ENCODE measurements around the gene FOXD1. TPM values are rescaled to one million over a fixed set of nuclear protein-coding genes. Genes with fewer than 3 reads are reported as not detected.

The FOXD1 gene
- total RNA-seq, 2 donors from 2014 or later: not detected

- Histone ChIP-seq H3K27me3 (peaks cover 9 to 67% of the 10 kb centered on the region in 2 donors), H3K9me3 (no peaks in the 10 kb centered on the region), H3K27ac (no peak overlapping the region), H3K4me3 (no peak overlapping the region), H3K36me3 (replicated peaks in 1 of 2; ENCODE audit: insufficient read depth in 1 of 2, low read depth in 2 of 2) (no peaks in the 10 kb centered on the region), H3K4me1 (peaks cover 12% of the 10 kb centered on the region)
- no peak for ATAC-seq
- no peak for TF ChIP-seq POLR2A (IDR thresholded peaks at IDR 0.05)
- TF ChIP-seq CTCF (IDR thresholded peaks at IDR 0.05): no peak
- intact Hi-C loops (cut with DNase I): loop anchor here (5.0 kb wide), 1 partner anchor 227 kb away; no protein-coding TSS in a partner anchor
- 17 to 24% methylated on average over 43 of the region's 43 CpGs for WGBS, 2 donors
- DNase-seq: no peak
Observed at GRCh38 chr5:73444499-73445438, 3.8 kb downstream of the FOXD1 start.

DNA sequence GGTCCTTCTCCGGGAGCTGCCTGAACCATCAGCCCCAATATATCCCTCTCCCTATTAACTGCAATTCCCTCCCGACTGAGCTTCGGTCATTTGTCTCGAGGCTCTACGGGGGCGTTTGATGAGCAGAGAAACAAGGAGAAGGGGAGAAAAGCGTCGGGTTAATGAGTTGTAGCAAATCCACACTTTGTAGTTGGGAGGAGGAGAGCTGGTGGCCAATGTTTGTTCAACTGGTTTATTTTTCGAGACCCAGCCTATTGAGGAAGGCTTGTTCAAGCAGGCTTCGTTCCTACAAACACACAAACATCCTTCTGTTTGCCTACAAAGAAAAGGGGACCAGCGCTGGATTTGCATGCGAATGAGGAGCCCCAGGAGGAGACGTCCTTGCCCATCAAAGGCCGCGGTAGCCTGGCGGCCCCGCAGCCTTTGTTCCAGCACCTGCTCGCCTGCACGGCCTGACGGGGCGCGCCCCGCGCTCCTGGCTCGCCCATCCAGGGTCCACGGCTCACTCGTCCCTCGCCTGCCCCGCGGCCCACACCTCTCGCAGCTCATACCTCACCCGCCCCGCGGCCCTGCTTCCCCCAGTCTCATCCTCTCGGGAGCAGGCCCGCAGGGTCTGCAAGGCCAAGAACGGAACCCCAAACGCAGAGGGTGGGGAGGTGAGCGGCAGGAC lies 4.6 kb downstream of the FOXD1 start:
- ATAC-seq (no peak), DNase-seq (no peak)
- intact Hi-C loops (cut with DNase I): no loop called here
- peaks cover 11% of the 10 kb centered on the region for H3K4me1 ChIP-seq
- no peak overlapping the region for H3K27ac ChIP-seq
- H3K4me3 ChIP-seq: no peak overlapping the region
- 10 to 13% methylated on average over 36 to 39 of the region's 39 CpGs for WGBS, 2 donors
- no peaks in the 10 kb centered on the region for H3K36me3 ChIP-seq (replicated peaks in 1 of 2; ENCODE audit: insufficient read depth in 1 of 2, low read depth in 2 of 2)
- TF ChIP-seq CTCF (IDR thresholded peaks at IDR 0.05) (no peak), POLR2A (IDR thresholded peaks at IDR 0.05) (no peak)
- H3K27me3 ChIP-seq: peaks cover 9 to 67% of the 10 kb centered on the region in 2 donors
- no peaks in the 10 kb centered on the region for H3K9me3 ChIP-seq

- DNase-seq (no peak), ATAC-seq (no peak)
- no peak overlapping the region for H3K27ac ChIP-seq
- H3K9me3 ChIP-seq: no peaks in the 10 kb centered on the region
- H3K4me1 ChIP-seq: peaks cover 5% of the 10 kb centered on the region
- intact Hi-C loops (cut with DNase I): no loop called here
- no peak overlapping the region for H3K4me3 ChIP-seq
- H3K36me3 ChIP-seq (replicated peaks in 1 of 2; ENCODE audit: insufficient read depth in 1 of 2, low read depth in 2 of 2): no peaks in the 10 kb centered on the region
- WGBS, 2 donors: 30 to 34% methylated on average over 4 of the region's 4 CpGs
- no peak for TF ChIP-seq POLR2A (IDR thresholded peaks at IDR 0.05)
- no peak for TF ChIP-seq CTCF (IDR thresholded peaks at IDR 0.05)
- H3K27me3 ChIP-seq: peaks cover 9 to 71% of the 10 kb centered on the region in 2 donors
Observed at GRCh38 chr5:73442996-73443627, 5.5 kb downstream of the FOXD1 start.

DNA sequence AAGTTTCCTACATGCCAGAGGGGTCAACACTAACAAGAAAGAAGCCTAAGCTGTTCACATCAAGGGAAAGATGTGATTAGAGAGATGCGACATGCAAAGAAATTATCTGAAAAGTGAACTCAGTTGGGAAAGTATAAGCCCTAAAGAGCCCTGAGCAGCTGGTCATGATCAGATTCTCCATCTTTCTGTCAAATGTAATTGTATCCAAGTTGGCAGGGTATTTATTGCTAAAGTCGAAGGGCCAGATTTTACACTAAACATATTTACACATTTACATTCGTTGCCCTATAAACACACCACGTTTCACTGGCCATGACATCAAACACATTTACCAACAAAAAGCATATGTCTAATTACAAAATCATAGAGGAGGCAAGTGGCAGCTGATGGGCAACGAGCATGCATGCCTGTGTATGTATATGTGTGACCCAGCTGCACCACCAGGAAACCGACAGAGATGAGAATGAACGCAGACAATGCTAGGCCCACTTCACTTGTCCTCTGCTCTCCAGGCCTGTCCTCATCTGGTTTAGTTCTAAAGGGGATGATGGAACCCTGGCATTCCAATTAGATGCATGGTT lies 6.3 kb downstream of the FOXD1 start:
- DNase-seq (no peak), ATAC-seq (no peak)
- intact Hi-C loops (cut with DNase I): no loop called here
- no peaks in the 10 kb centered on the region for H3K9me3 ChIP-seq
- H3K4me3 ChIP-seq: no peak overlapping the region
- TF ChIP-seq POLR2A (IDR thresholded peaks at IDR 0.05) (no peak), CTCF (IDR thresholded peaks at IDR 0.05) (no peak)
- peaks cover 9 to 79% of the 10 kb centered on the region in 2 donors for H3K27me3 ChIP-seq
- H3K4me1 ChIP-seq: peaks cover 12% of the 10 kb centered on the region
- 20 to 21% methylated on average over 7 of the region's 7 CpGs for WGBS, 2 donors
- H3K36me3 ChIP-seq (replicated peaks in 1 of 2; ENCODE audit: insufficient read depth in 1 of 2, low read depth in 2 of 2): no peaks in the 10 kb centered on the region
- no peak overlapping the region for H3K27ac ChIP-seq

All from body of pancreas (tissue), 4 donors.